Immature natural killer cell (primary cell): ENCODE data around the gene YES1. TPM values are rescaled to one million over a fixed set of nuclear protein-coding genes. Genes with fewer than 3 reads are reported as not detected.
A peak's percentile ranks its signal among the peaks of the same experiment; 100 is the strongest.
"Not testable (repeated sequence)": the region's sequence is repeated elsewhere in the genome, so short reads cannot be mapped to it uniquely, and the experiment has no call there.

Experiments
- DNase-seq, 3 donors: peaks; one replicate each; pipeline ENCODE4 v3.0.0; 2022; ENCODE audit warnings: mixed read lengths in 1 of 3
- H3K27ac Mint-ChIP-seq, 6 donors: one replicate each; pipeline ENCODE4 v1.8.0; 2020; ENCODE audit warnings: mixed read lengths in 6 of 6, mild to moderate bottlenecking in 5 of 6, inconsistent platforms in 4 of 6, moderate library complexity in 3 of 6
- H3K27me3 Mint-ChIP-seq, 3 donors: one replicate each; pipeline ENCODE4 v1.8.0; 2020 to 2021; ENCODE audit warnings: low read depth in 3 of 3, mild to moderate bottlenecking in 3 of 3, mixed read lengths in 3 of 3, moderate library complexity in 3 of 3, inconsistent platforms in 1 of 3
- H3K36me3 Mint-ChIP-seq, 3 donors: one replicate each; pipeline ENCODE4 v1.8.0; 2020; ENCODE audit warnings: mixed read lengths in 3 of 3, inconsistent platforms in 2 of 3, mild to moderate bottlenecking in 2 of 3
- H3K4me1 Mint-ChIP-seq, 2 donors: one replicate each; pipeline ENCODE4 v1.8.0; 2020; ENCODE audit warnings: inconsistent platforms in 2 of 2, mild to moderate bottlenecking in 2 of 2, mixed read lengths in 2 of 2, moderate library complexity in 1 of 2
- H3K4me3 Mint-ChIP-seq, 5 donors: one replicate each; pipeline ENCODE4 v1.8.0; 2020; ENCODE audit warnings: mild to moderate bottlenecking in 5 of 5, mixed read lengths in 5 of 5, inconsistent platforms in 3 of 5, moderate library complexity in 3 of 5
- H3K9me3 Mint-ChIP-seq, 6 donors: one replicate each; pipeline ENCODE4 v1.8.0; 2020; ENCODE audit warnings: mild to moderate bottlenecking in 6 of 6, mixed read lengths in 6 of 6, inconsistent platforms in 4 of 6, moderate library complexity in 3 of 6
- polyA plus RNA-seq, 3 donors: library from polyadenylated mRNA; unstranded; fragments of 300-500 nt; fragmentation: Illumina TruSeq; gene quantifications; one replicate each; pipeline ENCODE4 v1.2.3, GENCODE V29; 2021

The YES1 gene
- polyA plus RNA-seq, 3 donors from 2014 or later, result 2.0 to 11.6 (median 7.0) TPM

- peaks cover 13 to 35% (median 14%) of the 10 kb centered on the region in 3 donors for H3K27me3 Mint-ChIP-seq
- peak overlapping the region; percentile 97 to 99 (median 98) for H3K27ac Mint-ChIP-seq
- H3K9me3 Mint-ChIP-seq, result no peaks in the 10 kb centered on the region
- no peaks in the 10 kb centered on the region for H3K36me3 Mint-ChIP-seq
- peak overlapping the region; percentile 84 to 97 (median 93) for H3K4me3 Mint-ChIP-seq
- DNase-seq, result peak; percentile 69 to 76 (median 73)
- H3K4me1 Mint-ChIP-seq, result peaks cover 74 to 78% of the 10 kb centered on the region in 2 donors
Observed at GRCh38 chr18:813172-814071, 1.4 kb upstream of the YES1 start.

- Mint-ChIP-seq H3K4me3 (peak overlapping the region; percentile 84 to 97 (median 93)), H3K36me3 (no peaks in the 10 kb centered on the region), H3K27me3 (peaks cover 13 to 36% (median 14%) of the 10 kb centered on the region in 3 donors), H3K9me3 (no peaks in the 10 kb centered on the region), H3K4me1 (peaks cover 82 to 87% of the 10 kb centered on the region in 2 donors), H3K27ac (peak overlapping the region; percentile 92 to 99 (median 98))
- peak; percentile 87 to 90 (median 89) for DNase-seq
Observed at GRCh38 chr18:812376-813171, 532 bp upstream of the YES1 start.

GRCh38 chr18:811182-811891 is 705 bp downstream of the YES1 start:
- H3K9me3 Mint-ChIP-seq, result no peaks in the 10 kb centered on the region
- peak overlapping the region; percentile 93 to 99 (median 99) for H3K4me3 Mint-ChIP-seq
- DNase-seq, result peak in 1 of 3 donors; percentile 29
- peak overlapping the region; percentile 93 to 99 (median 98) for H3K27ac Mint-ChIP-seq
- no peaks in the 10 kb centered on the region for H3K36me3 Mint-ChIP-seq
- H3K4me1 Mint-ChIP-seq, result peaks cover 86 to 89% of the 10 kb centered on the region in 2 donors
- peaks cover 13 to 36% (median 14%) of the 10 kb centered on the region in 3 donors for H3K27me3 Mint-ChIP-seq

DNA sequence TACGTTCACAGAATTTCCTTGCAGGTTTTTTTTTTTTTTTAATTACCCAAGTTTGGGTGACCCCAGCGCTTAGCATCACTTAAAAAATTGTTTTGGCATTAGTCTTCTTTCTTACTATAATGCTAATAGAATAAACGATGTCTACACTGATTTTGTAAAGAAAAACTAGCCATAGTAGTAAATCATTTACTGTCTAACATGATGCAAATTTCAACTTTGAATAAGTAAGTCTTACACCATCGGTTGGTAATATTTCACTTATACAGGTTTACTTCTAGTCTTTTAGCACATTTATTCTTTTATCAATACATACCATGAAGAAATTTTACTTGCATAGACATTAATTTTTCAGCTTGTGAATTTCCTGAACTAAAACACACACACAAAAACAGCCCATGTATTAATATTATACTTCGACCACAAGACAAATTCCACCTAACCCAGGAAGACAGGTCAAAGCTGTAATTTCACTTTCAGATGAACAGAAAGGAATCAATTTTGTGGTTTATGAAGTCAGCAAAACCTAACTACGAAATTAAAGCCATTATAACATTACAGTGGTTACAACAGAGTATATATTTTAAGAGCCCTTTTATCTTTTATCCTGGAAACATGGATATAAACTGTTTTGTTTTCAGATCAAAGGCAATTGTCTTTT is 1.9 kb downstream of the YES1 start:
- Mint-ChIP-seq H3K27ac (peak overlapping the region; percentile 87 to 99 (median 96)), H3K4me3 (peak overlapping the region; percentile 93 to 99 (median 99)), H3K9me3 (no peaks in the 10 kb centered on the region), H3K27me3 (peaks cover 13 to 38% (median 14%) of the 10 kb centered on the region in 3 donors), H3K4me1 (peaks cover 88 to 89% of the 10 kb centered on the region in 2 donors), H3K36me3 (no peaks in the 10 kb centered on the region)
- DNase-seq, result peak; percentile 52 to 61 (median 54)

DNA sequence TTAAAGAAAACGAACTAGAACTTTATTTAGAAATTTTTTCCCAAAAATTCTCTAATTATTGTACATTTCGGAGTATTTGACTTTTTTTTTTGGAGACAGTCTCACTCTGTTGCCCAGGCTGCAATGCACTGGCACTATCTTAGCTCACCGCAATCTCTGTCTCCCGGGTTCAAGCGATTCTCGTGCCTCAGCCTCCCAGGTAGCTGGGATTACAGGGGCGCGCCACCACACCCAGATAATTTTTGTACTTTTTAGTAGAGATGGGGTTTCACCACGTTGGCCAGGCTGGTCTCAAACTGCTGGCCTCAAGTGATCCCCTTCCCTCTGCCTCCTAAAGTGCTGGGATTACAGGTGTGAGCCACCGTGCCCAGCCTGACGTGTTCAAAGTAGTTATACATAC is 2.8 kb downstream of the YES1 start:
- H3K36me3 Mint-ChIP-seq, DNase-seq, H3K9me3 Mint-ChIP-seq: not testable (repeated sequence)
- H3K4me3 Mint-ChIP-seq, result peak overlapping the region; percentile 93 to 99 (median 99)
- peaks cover 13 to 38% (median 14%) of the 10 kb centered on the region in 3 donors for H3K27me3 Mint-ChIP-seq
- peaks cover 85 to 86% of the 10 kb centered on the region in 2 donors for H3K4me1 Mint-ChIP-seq
- H3K27ac Mint-ChIP-seq, result peak overlapping the region; percentile 87 to 99 (median 96)

GRCh38 chr18:808502-808901 is 3.5 kb downstream of the YES1 start:
- Mint-ChIP-seq H3K27me3 (peaks cover 13 to 38% (median 14%) of the 10 kb centered on the region in 3 donors), H3K4me3 (peak overlapping the region; percentile 58 to 93 (median 71)), H3K36me3 (no peaks in the 10 kb centered on the region), H3K4me1 (peaks cover 85 to 86% of the 10 kb centered on the region in 2 donors), H3K9me3 (no peaks in the 10 kb centered on the region), H3K27ac (peak overlapping the region; percentile 61 to 99 (median 94))
- peak; percentile 55 to 68 (median 67) for DNase-seq

DNA sequence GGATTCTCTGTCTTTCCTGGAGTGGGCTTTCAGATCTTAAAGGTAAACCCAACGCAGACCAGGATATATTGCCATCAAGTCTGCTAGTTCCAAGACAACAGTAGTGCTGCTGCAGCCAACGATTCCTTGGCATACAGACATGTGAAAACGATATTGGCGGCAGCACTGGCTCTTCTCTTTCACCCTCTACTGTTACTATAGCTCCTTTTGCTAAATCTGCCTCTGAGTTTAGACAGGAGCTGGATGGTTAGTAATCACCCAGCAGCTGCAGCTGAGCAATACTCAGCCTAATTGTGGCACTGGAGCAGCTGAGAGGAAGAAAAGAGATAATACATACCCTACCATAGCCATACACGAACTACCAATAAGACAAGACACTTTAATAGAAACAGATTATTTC is 4.0 kb downstream of the YES1 start:
- DNase-seq, result no peak
- no peaks in the 10 kb centered on the region for H3K9me3 Mint-ChIP-seq
- peak overlapping the region; percentile 61 to 99 (median 94) for H3K27ac Mint-ChIP-seq
- no peaks in the 10 kb centered on the region for H3K36me3 Mint-ChIP-seq
- peak overlapping the region; percentile 58 to 93 (median 71) for H3K4me3 Mint-ChIP-seq
- H3K4me1 Mint-ChIP-seq, result peaks cover 85 to 86% of the 10 kb centered on the region in 2 donors
- peaks cover 11 to 35% (median 12%) of the 10 kb centered on the region in 3 donors for H3K27me3 Mint-ChIP-seq

DNA sequence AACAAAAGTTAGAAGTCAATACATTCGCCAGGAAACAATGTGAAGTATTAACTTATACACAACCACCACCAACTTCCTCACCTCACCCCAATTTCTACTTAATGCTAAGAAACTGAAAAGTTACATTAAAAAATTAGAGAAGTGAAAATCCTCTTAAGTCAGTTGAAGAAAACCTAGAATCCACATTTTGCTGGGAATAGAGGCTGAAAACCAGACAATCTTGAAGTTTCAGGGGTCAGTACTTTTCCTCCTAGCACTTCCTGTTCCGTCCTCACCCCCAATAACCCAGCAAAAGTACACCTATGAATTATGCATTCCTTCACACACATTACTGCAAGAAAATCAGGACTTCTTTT is 6.3 kb downstream of the YES1 start:
- Mint-ChIP-seq H3K4me1 (peaks cover 93 to 96% of the 10 kb centered on the region in 2 donors), H3K9me3 (no peaks in the 10 kb centered on the region), H3K27me3 (peaks cover 0 to 23% (median 0%) of the 10 kb centered on the region in 3 donors), H3K27ac (peak overlapping the region; percentile 81 to 99 (median 92)), H3K36me3 (no peaks in the 10 kb centered on the region), H3K4me3 (peak overlapping the region; percentile 76 to 87 (median 86))
- no peak for DNase-seq

- Mint-ChIP-seq H3K27ac (peak overlapping the region; percentile 81 to 99 (median 92)), H3K4me1 (peaks cover 92 to 96% of the 10 kb centered on the region in 2 donors), H3K27me3 (peaks cover 0 to 19% (median 0%) of the 10 kb centered on the region in 3 donors), H3K4me3 (peak overlapping the region; percentile 76 to 87 (median 86)), H3K36me3 (no peaks in the 10 kb centered on the region), H3K9me3 (no peaks in the 10 kb centered on the region)
- peak; percentile 25 to 40 (median 37) for DNase-seq
Observed at GRCh38 chr18:805008-805754, 6.9 kb downstream of the YES1 start.

DNA sequence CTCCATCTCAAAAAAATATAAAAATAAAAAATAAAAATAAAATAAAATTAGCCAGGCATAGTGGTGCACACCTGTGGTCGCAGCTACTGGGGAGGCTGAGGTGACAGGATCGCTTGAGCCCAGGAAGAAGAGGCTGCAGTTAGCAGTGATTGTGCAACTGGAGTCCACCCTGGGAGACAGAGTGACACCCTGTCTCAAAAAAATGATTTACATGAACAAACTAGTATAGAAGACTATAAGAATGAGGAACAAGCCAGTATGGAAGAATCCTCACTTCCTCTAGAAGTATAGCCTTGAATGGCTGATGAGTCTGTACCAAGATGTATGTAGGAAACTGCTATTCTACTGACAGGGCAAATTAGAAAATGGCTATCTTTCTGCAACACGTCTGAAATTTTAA is 10.9 kb downstream of the YES1 start:
- no peak for DNase-seq
- Mint-ChIP-seq H3K36me3 (no peaks in the 10 kb centered on the region), H3K4me1 (peaks cover 86 to 96% of the 10 kb centered on the region in 2 donors), H3K4me3 (peak overlapping the region in 4 of 5 donors; percentile 2 to 56 (median 26)), H3K9me3 (no peaks in the 10 kb centered on the region), H3K27ac (peak overlapping the region in 4 of 6 donors; percentile 9 to 81 (median 15)), H3K27me3 (peaks cover 0 to 9% (median 2%) of the 10 kb centered on the region in 3 donors)

DNA sequence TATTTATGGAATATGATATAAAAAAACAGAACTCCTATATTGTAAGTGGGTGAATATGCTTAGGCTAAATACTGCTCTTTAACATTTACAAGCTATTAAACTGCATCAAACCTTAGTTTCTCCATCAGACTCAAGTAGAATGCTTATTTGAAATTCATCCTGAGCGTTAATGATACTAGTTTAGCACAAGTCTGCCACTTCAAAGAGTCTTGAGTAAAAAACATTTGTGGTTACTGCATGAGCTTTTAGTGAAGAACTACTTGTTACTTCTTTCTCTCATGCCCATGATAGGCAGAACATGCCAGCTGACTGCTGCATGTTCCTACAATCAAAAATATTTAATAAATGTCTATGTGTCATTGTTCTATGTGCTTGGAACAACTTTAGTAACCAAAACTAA is 12.1 kb downstream of the YES1 start:
- H3K27ac Mint-ChIP-seq, result peak overlapping the region in 4 of 6 donors; percentile 24 to 86 (median 42)
- no peak for DNase-seq
- no peaks in the 10 kb centered on the region for H3K9me3 Mint-ChIP-seq
- H3K4me3 Mint-ChIP-seq, result peak overlapping the region in 2 of 5 donors; percentile 17 to 21
- peaks cover 85 to 96% of the 10 kb centered on the region in 2 donors for H3K4me1 Mint-ChIP-seq
- peaks cover 0 to 5% (median 4%) of the 10 kb centered on the region in 3 donors for H3K27me3 Mint-ChIP-seq
- no peaks in the 10 kb centered on the region for H3K36me3 Mint-ChIP-seq

DNA sequence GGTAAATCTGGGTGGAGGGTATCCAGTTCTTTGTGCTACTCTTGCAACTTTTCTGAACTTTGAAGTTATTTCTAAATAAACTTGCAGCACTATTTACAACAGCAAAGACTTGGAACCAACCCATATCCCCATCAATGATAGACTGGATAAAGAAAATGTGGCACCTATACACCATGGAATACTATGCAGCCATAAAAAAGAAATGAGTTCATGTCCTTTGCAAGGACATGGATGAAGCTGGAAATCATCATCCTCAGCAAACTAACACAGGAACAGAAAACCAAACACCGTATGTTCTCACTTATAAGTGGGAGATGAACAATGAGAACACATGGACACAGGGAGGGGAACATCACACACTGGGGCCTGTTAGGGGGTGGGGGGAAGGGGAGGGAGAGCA is 16.7 kb downstream of the YES1 start:
- Mint-ChIP-seq H3K4me1 (peaks cover 79 to 94% of the 10 kb centered on the region in 2 donors), H3K27ac (peak overlapping the region in 3 of 6 donors; percentile 46 to 56 (median 46)), H3K4me3 (peak overlapping the region in 3 of 5 donors; percentile 18 to 42 (median 27))
- not testable (repeated sequence) for DNase-seq, H3K27me3 Mint-ChIP-seq, H3K9me3 Mint-ChIP-seq, H3K36me3 Mint-ChIP-seq
